Ascending aorta (tissue), 2 donors: ENCODE data around the gene TCF4. TPM values are rescaled to one million over a fixed set of nuclear protein-coding genes. Genes with fewer than 3 reads are reported as not detected.
A peak's percentile ranks its signal among the peaks of the same experiment; 100 is the strongest.

ENCODE experiments used
- DNase-seq, 2 donors: peaks; one replicate each; pipeline ENCODE4 v3.0.0-alpha.2; 2019; ENCODE audit warnings: low spot score in 2 of 2
- H3K27ac ChIP-seq, 2 donors: fragments of 200-600 bp; sonication (generic); one replicate each; pipeline ENCODE4 v1.5.1; 2016 to 2017; ENCODE audit warnings: mild to moderate bottlenecking in 1 of 2
- H3K27me3 ChIP-seq: fragments of 200-600 bp; sonication (generic); one replicate; pipeline ENCODE4 v1.5.1; 2017
- H3K36me3 ChIP-seq, 2 donors: fragments of 200-600 bp; sonication (generic); one replicate each; pipeline ENCODE4 v1.5.1; 2016
- H3K4me1 ChIP-seq, 2 donors: fragments of 200-600 bp; sonication (generic); one replicate each; pipeline ENCODE4 v1.5.1; 2016 to 2017; ENCODE audit warnings: mild to moderate bottlenecking in 1 of 2
- H3K4me3 ChIP-seq, 2 donors: fragments of 200-600 bp; sonication (generic); one replicate each; pipeline ENCODE4 v1.5.1; 2016 to 2017; ENCODE audit warnings: mild to moderate bottlenecking in 1 of 2
- H3K9me3 ChIP-seq, 2 donors: fragments of 200-600 bp; sonication (generic); one replicate each; pipeline ENCODE4 v1.5.1; 2016
- CTCF ChIP-seq, 3 experiments: fragments of 200-600 bp in 2 of 3; fragments of 450-650 bp in 1 of 3; sonication (generic) in 2 of 3; IDR thresholded peaks; one replicate each; pipeline ENCODE4 v1.5.1; 2016 to 2019; ENCODE audit warnings: antibody characterized with exemption in 3 of 3, mild to moderate bottlenecking in 1 of 3, moderate library complexity in 1 of 3
- intact Hi-C: fragments of 100-400 bp; cut with DNase I; formaldehyde crosslinking; loops from one replicate; pipeline ENCODE4 v1.15.1; 2023
- total RNA-seq: library from RNA; depleted of rRNA; stranded (reverse); fragments of >200 nt; gene quantifications from one replicate; pipeline ENCODE4 v1.1.0, GENCODE V29; 2016

The TCF4 gene
- total RNA-seq, 1 donor from 2014 or later, result 180 TPM

- intact Hi-C loops, result loop anchor here (2.0 to 10.0 kb wide), 2 partner anchors 435 to 519 kb away; no protein-coding TSS in a partner anchor
- Histone ChIP-seq H3K9me3 (no peaks in the 10 kb centered on the region), H3K36me3 (no peaks in the 10 kb centered on the region), H3K4me3 (no peak overlapping the region), H3K27me3 (no peaks in the 10 kb centered on the region), H3K4me1 (no peaks in the 10 kb centered on the region), H3K27ac (no peak overlapping the region)
- DNase-seq, result no peak
- TF ChIP-seq CTCF (IDR thresholded peaks at IDR 0.05), result no peak
These were observed 242.7 kb downstream of the TCF4 start for GRCh38 chr18:55345103-55345950.

- TF ChIP-seq CTCF (IDR thresholded peaks at IDR 0.05), result peak; percentile 32 to 69 (median 67)
- no peak overlapping the region for H3K27ac ChIP-seq
- no peak overlapping the region for H3K4me3 ChIP-seq
- intact Hi-C loops, result loop anchor here (2.0 to 10.0 kb wide), 5 partner anchors 59 to 1234 kb away; partner anchors contain the start of gene TCF4
- DNase-seq, result no peak
- H3K9me3 ChIP-seq, result no peaks in the 10 kb centered on the region
- no peaks in the 10 kb centered on the region for H3K36me3 ChIP-seq
- H3K4me1 ChIP-seq, result peaks cover 0 to 7% of the 10 kb centered on the region in 2 donors
- no peaks in the 10 kb centered on the region for H3K27me3 ChIP-seq
These were observed 244.5 kb downstream of the TCF4 start for GRCh38 chr18:55343396-55344073.

- intact Hi-C loops, result loop anchor here (5.0 to 10.0 kb wide), 4 partner anchors 61 to 1236 kb away; partner anchors contain the start of gene TCF4
- peak overlapping the region in 1 of 2 donors; percentile 11 for H3K27ac ChIP-seq
- no peaks in the 10 kb centered on the region for H3K27me3 ChIP-seq
- DNase-seq, result no peak
- H3K9me3 ChIP-seq, result no peaks in the 10 kb centered on the region
- peaks cover 0 to 16% of the 10 kb centered on the region in 2 donors for H3K4me1 ChIP-seq
- H3K36me3 ChIP-seq, result no peaks in the 10 kb centered on the region
- no peak for TF ChIP-seq CTCF (IDR thresholded peaks at IDR 0.05)
- no peak overlapping the region for H3K4me3 ChIP-seq
These were observed 247.0 kb downstream of the TCF4 start for GRCh38 chr18:55340998-55341397.

- H3K4me3 ChIP-seq, result no peak overlapping the region
- intact Hi-C loops, result loop anchor here (5.0 to 10.0 kb wide), 5 partner anchors 62 to 1237 kb away; partner anchors contain the start of gene TCF4
- H3K36me3 ChIP-seq, result no peaks in the 10 kb centered on the region
- DNase-seq, result no peak
- H3K4me1 ChIP-seq, result peaks cover 0 to 16% of the 10 kb centered on the region in 2 donors
- no peaks in the 10 kb centered on the region for H3K27me3 ChIP-seq
- no peaks in the 10 kb centered on the region for H3K9me3 ChIP-seq
- TF ChIP-seq CTCF (IDR thresholded peaks at IDR 0.05), result no peak
- peak overlapping the region in 1 of 2 donors; percentile 88 for H3K27ac ChIP-seq
These were observed 248.0 kb downstream of the TCF4 start for GRCh38 chr18:55339990-55340389.

GRCh38 chr18:55338978-55339650 lies 248.9 kb downstream of the TCF4 start:
- H3K36me3 ChIP-seq, result no peaks in the 10 kb centered on the region
- H3K27me3 ChIP-seq, result no peaks in the 10 kb centered on the region
- no peaks in the 10 kb centered on the region for H3K9me3 ChIP-seq
- H3K27ac ChIP-seq, result peak overlapping the region; percentile 79 to 88
- DNase-seq, result no peak
- TF ChIP-seq CTCF (IDR thresholded peaks at IDR 0.05), result no peak
- H3K4me3 ChIP-seq, result no peak overlapping the region
- H3K4me1 ChIP-seq, result peaks cover 0 to 16% of the 10 kb centered on the region in 2 donors
- intact Hi-C loops, result loop anchor here (5.0 kb wide), 1 partner anchor 97 kb away; no protein-coding TSS in a partner anchor
